ENCODE measurements around the gene GABRB3.

The GABRB3 gene

DNA sequence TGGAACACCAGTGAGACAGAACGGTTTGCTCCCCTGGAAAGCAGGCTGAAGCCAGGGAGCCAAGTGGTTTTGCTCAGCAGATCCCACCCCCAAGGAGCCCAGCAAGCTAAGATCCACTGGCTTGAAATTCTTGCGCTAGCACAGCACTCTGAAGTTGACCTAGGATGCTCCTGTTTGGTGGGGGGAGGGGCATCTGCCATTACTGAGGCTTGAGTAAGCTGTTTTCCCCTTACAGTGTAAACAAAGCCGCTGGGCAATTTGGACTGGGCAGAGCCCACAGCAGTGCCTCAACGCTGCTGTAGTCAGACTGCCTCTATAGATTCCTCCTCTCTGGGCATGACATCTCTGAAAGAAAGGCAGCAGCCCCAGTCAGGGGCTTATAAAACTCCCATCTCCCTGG is 241.4 kb downstream of the GABRB3 start:
- H3K4me1 ChIP-seq (ENCODE audit: insufficient read depth, low read length, poor library complexity, severe bottlenecking): no peaks in the 10 kb centered on the region
- no peak for TF ChIP-seq EZH2phosphoT487 (IDR thresholded peaks at IDR 0.05; ENCODE audit: borderline replicate concordance)
- TF ChIP-seq, protein P1, sequence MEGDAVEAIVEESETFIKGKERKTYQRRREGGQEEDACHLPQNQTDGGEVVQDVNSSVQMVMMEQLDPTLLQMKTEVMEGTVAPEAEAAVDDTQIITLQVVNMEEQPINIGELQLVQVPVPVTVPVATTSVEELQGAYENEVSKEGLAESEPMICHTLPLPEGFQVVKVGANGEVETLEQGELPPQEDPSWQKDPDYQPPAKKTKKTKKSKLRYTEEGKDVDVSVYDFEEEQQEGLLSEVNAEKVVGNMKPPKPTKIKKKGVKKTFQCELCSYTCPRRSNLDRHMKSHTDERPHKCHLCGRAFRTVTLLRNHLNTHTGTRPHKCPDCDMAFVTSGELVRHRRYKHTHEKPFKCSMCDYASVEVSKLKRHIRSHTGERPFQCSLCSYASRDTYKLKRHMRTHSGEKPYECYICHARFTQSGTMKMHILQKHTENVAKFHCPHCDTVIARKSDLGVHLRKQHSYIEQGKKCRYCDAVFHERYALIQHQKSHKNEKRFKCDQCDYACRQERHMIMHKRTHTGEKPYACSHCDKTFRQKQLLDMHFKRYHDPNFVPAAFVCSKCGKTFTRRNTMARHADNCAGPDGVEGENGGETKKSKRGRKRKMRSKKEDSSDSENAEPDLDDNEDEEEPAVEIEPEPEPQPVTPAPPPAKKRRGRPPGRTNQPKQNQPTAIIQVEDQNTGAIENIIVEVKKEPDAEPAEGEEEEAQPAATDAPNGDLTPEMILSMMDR (conservative IDR thresholded peaks at IDR 0.05; ENCODE audit: low read length): no peak
- H3K36me3 ChIP-seq (ENCODE audit: insufficient read depth, low read length): no peaks in the 10 kb centered on the region
- no peak overlapping the region for H2AFZ ChIP-seq (ENCODE audit: low read length)
- no peaks in the 10 kb centered on the region for H3F3A ChIP-seq (ENCODE audit: low read depth)
- H3K79me2 ChIP-seq (ENCODE audit: insufficient read depth, low read length): no peaks in the 10 kb centered on the region
- H3K27me3 ChIP-seq (ENCODE audit: insufficient read depth, low read length, poor library complexity, severe bottlenecking): no peaks in the 10 kb centered on the region
- no peaks in the 10 kb centered on the region for H4K20me1 ChIP-seq (ENCODE audit: insufficient read depth, low read length, poor library complexity, severe bottlenecking)
- H3K9ac ChIP-seq (ENCODE audit: low read depth, low read length, poor library complexity, severe bottlenecking): no peak overlapping the region
- H3K9me2 ChIP-seq (replicated peaks; ENCODE audit: low read depth, low read length): no peaks in the 10 kb centered on the region
- H3K4me3 ChIP-seq (ENCODE audit: low read length, poor library complexity, severe bottlenecking): no peak overlapping the region
- peaks cover 5% of the 10 kb centered on the region; the same call in 1 of the 2 replicates for H3K9me3 ChIP-seq (ENCODE audit: insufficient read depth, low read depth, low read length)
- no peak overlapping the region for H3K4me2 ChIP-seq (ENCODE audit: low read depth, low read length, poor library complexity, severe bottlenecking)

DNA sequence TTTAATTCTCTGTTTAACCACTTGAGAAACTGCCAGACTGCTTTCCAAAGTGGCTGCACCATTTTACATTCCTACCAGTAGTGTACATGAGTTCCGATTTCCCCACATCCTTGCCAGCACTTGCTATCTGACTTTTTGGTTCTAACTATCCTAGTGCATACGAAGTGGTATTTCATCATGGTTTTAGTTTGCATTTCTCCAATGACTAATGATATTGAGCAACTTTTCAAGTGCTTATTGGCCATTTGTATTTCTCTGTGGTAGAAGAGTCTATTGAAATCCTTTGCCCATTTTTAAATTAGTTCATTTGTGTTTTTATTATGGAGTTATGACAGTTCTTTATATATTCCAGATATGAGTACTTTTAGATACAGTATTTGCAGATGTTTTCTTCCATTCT is 247.8 kb downstream of the GABRB3 start:
- Histone ChIP-seq H3F3A (ENCODE audit: low read depth) (no peaks in the 10 kb centered on the region), H3K36me3 (ENCODE audit: insufficient read depth, low read length) (no peaks in the 10 kb centered on the region), H3K27me3 (ENCODE audit: insufficient read depth, low read length, poor library complexity, severe bottlenecking) (no peaks in the 10 kb centered on the region), H3K4me3 (ENCODE audit: low read length, poor library complexity, severe bottlenecking) (no peak overlapping the region), H4K20me1 (ENCODE audit: insufficient read depth, low read length, poor library complexity, severe bottlenecking) (no peaks in the 10 kb centered on the region), H3K4me2 (ENCODE audit: low read depth, low read length, poor library complexity, severe bottlenecking) (no peak overlapping the region), H3K9me3 (ENCODE audit: insufficient read depth, low read depth, low read length) (peaks cover 3% of the 10 kb centered on the region; the same call in 1 of the 2 replicates), H3K79me2 (ENCODE audit: insufficient read depth, low read length) (no peaks in the 10 kb centered on the region), H3K9me2 (replicated peaks; ENCODE audit: low read depth, low read length) (no peaks in the 10 kb centered on the region), H2AFZ (ENCODE audit: low read length) (no peak overlapping the region), H3K4me1 (ENCODE audit: insufficient read depth, low read length, poor library complexity, severe bottlenecking) (no peaks in the 10 kb centered on the region), H3K9ac (ENCODE audit: low read depth, low read length, poor library complexity, severe bottlenecking) (no peak overlapping the region)
- TF ChIP-seq, protein P1 (conservative IDR thresholded peaks at IDR 0.05; ENCODE audit: low read length): no peak
- no peak for TF ChIP-seq EZH2phosphoT487 (IDR thresholded peaks at IDR 0.05; ENCODE audit: borderline replicate concordance)

DNA sequence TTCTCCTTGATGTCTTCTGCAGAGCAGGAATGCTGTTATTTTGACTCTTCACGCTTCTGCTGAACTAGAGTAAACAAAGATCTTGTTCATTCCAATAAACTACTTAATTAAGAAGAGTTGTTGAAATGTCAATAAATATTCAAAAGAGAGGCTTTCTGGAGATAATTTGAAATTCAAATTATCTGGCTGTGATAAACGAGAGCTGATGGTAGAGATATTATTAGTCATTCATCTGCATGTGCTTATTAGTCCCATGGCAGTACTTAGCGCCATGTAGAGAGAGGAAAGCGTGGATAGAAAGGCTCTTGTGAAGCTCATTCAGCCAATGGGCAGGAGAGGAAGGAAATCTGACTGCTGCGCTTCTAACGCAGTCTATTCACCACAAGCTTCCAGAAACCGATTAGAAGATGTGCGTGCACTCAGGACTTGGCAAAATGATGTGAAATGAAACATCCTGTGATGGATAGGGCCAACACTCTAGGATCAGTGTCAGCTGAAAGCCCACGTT is 251.1 kb downstream of the GABRB3 start:
- TF ChIP-seq, protein P1 (conservative IDR thresholded peaks at IDR 0.05; ENCODE audit: low read length): no peak
- TF ChIP-seq EZH2phosphoT487 (IDR thresholded peaks at IDR 0.05; ENCODE audit: borderline replicate concordance): no peak
- no peak overlapping the region for H3K4me2 ChIP-seq (ENCODE audit: low read depth, low read length, poor library complexity, severe bottlenecking)

More for the DNA sequence above, 251.1 kb downstream of the GABRB3 start:
- Histone ChIP-seq H3K4me3 (ENCODE audit: low read length, poor library complexity, severe bottlenecking) (no peak overlapping the region), H4K20me1 (ENCODE audit: insufficient read depth, low read length, poor library complexity, severe bottlenecking) (no peaks in the 10 kb centered on the region), H3K79me2 (ENCODE audit: insufficient read depth, low read length) (no peaks in the 10 kb centered on the region), H3K9ac (ENCODE audit: low read depth, low read length, poor library complexity, severe bottlenecking) (no peak overlapping the region), H3K9me3 (ENCODE audit: insufficient read depth, low read depth, low read length) (peaks cover 11% of the 10 kb centered on the region; the same call in 1 of the 2 replicates), H3K27me3 (ENCODE audit: insufficient read depth, low read length, poor library complexity, severe bottlenecking) (no peaks in the 10 kb centered on the region), H3K4me1 (ENCODE audit: insufficient read depth, low read length, poor library complexity, severe bottlenecking) (no peaks in the 10 kb centered on the region), H3K36me3 (ENCODE audit: insufficient read depth, low read length) (no peaks in the 10 kb centered on the region), H3K9me2 (replicated peaks; ENCODE audit: low read depth, low read length) (no peaks in the 10 kb centered on the region), H3F3A (ENCODE audit: low read depth) (no peaks in the 10 kb centered on the region), H2AFZ (ENCODE audit: low read length) (no peak overlapping the region)
